IPS-18a (cell line): Measurements from ENCODE around the gene ASB13.
"Not testable (repeated sequence)": the region's sequence is repeated elsewhere in the genome, so short reads cannot be mapped to it uniquely, and the experiment has no call there.

Source experiments
- H3K27ac ChIP-seq: one replicate; pipeline ENCODE4 v1.5.1; 2013; ENCODE audit warnings: low read length
- H3K27me3 ChIP-seq: one replicate; pipeline ENCODE4 v1.6.1; 2013; ENCODE audit warnings: mild to moderate bottlenecking, low read length; ENCODE audit not compliant: control insufficient read depth, insufficient read depth
- H3K36me3 ChIP-seq: one replicate; pipeline ENCODE4 v1.6.1; 2013; ENCODE audit warnings: low read depth, low read length; ENCODE audit not compliant: control insufficient read depth
- H3K4me1 ChIP-seq: one replicate; pipeline ENCODE4 v1.6.1; 2013; ENCODE audit warnings: low read depth, low read length; ENCODE audit not compliant: control insufficient read depth
- H3K4me3 ChIP-seq: one replicate; pipeline ENCODE4 v1.5.1; 2013; ENCODE audit warnings: low read length
- H3K9ac ChIP-seq: one replicate; pipeline ENCODE4 v1.6.1; 2013; ENCODE audit warnings: mild to moderate bottlenecking, low read length, moderate library complexity
- H3K9me3 ChIP-seq: one replicate; pipeline ENCODE4 v1.6.1; 2013; ENCODE audit warnings: low read depth, low read length; ENCODE audit not compliant: control insufficient read depth

The ASB13 gene

GRCh38 chr10:5628451-5629302, 37.7 kb downstream of the ASB13 start:
- Histone ChIP-seq H3K27ac (no peak overlapping the region), H3K4me3 (no peak overlapping the region), H3K9me3 (no peaks in the 10 kb centered on the region), H3K27me3 (no peaks in the 10 kb centered on the region), H3K9ac (no peak overlapping the region), H3K36me3 (no peaks in the 10 kb centered on the region), H3K4me1 (no peaks in the 10 kb centered on the region)

GRCh38 chr10:5627486-5628044, 38.8 kb downstream of the ASB13 start:
- Histone ChIP-seq H3K9ac (no peak overlapping the region), H3K27me3 (no peaks in the 10 kb centered on the region), H3K9me3 (no peaks in the 10 kb centered on the region), H3K4me1 (no peaks in the 10 kb centered on the region), H3K4me3 (no peak overlapping the region), H3K27ac (no peak overlapping the region), H3K36me3 (no peaks in the 10 kb centered on the region)

- H3K4me1 ChIP-seq: no peaks in the 10 kb centered on the region
- H3K36me3 ChIP-seq: no peaks in the 10 kb centered on the region
- no peaks in the 10 kb centered on the region for H3K9me3 ChIP-seq
- no peak overlapping the region for H3K4me3 ChIP-seq
- no peak overlapping the region for H3K9ac ChIP-seq
- H3K27ac ChIP-seq: no peak overlapping the region
- H3K27me3 ChIP-seq: no peaks in the 10 kb centered on the region
Observed at GRCh38 chr10:5625992-5626777, 40.2 kb downstream of the ASB13 start.

GRCh38 chr10:5624701-5625100, 41.7 kb downstream of the ASB13 start:
- H3K4me1 ChIP-seq: no peaks in the 10 kb centered on the region
- H3K27me3 ChIP-seq: no peaks in the 10 kb centered on the region

DNA sequence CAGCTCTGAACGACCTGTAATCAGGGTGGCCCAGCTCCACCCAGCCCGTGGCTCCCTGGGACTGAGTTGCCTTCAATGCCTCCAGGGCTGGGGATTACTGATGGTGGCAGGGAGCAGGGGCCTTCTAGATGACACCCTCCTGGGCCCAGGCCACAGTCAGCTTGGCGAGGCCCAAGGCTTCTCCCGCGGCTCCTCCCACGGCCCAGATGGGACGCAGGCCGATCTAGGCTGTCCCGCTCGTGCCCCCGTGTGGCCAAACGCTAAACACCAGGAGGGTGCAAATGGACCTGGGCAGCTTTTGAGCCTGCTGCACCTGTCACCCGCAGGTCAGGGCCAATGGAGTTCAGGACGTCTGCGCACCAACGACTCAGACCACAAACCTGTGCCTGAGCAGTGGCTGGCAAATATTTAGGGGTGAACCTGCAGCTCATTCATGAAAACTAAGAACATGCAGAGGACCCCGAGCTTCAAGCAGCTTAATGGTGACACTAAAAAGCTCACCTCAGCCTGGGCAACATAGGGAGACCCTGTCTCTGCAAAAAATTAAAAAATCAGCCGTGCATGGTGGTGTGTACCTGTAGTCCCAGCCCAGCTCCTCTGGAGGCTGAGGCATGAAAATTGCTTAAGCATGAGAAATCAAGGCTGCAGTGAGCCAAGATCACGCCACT, 43.2 kb downstream of the ASB13 start:
- H3K27me3 ChIP-seq: no peaks in the 10 kb centered on the region
- no peak overlapping the region for H3K4me3 ChIP-seq
- H3K9me3 ChIP-seq: no peaks in the 10 kb centered on the region
- H3K27ac ChIP-seq: no peak overlapping the region
- H3K36me3 ChIP-seq: no peaks in the 10 kb centered on the region
- H3K4me1 ChIP-seq: no peaks in the 10 kb centered on the region
- H3K9ac ChIP-seq: no peak overlapping the region

More at GRCh38 chr10:5624701-5625100, 41.7 kb downstream of the ASB13 start:
- H3K9ac ChIP-seq: no peak overlapping the region
- no peak overlapping the region for H3K27ac ChIP-seq
- H3K36me3 ChIP-seq: no peaks in the 10 kb centered on the region
- H3K9me3 ChIP-seq: no peaks in the 10 kb centered on the region
- H3K4me3 ChIP-seq: no peak overlapping the region

- Histone ChIP-seq H3K9me3 (no peaks in the 10 kb centered on the region), H3K4me1 (no peaks in the 10 kb centered on the region), H3K27ac (no peak overlapping the region), H3K9ac (no peak overlapping the region), H3K36me3 (no peaks in the 10 kb centered on the region), H3K4me3 (no peak overlapping the region), H3K27me3 (no peaks in the 10 kb centered on the region)
Observed at GRCh38 chr10:5622186-5622960, 44.0 kb downstream of the ASB13 start.

GRCh38 chr10:5621371-5621770, 45.0 kb downstream of the ASB13 start:
- H3K4me3 ChIP-seq, H3K9ac ChIP-seq, H3K27ac ChIP-seq, H3K9me3 ChIP-seq, H3K36me3 ChIP-seq, H3K27me3 ChIP-seq, H3K4me1 ChIP-seq: not testable (repeated sequence)

DNA sequence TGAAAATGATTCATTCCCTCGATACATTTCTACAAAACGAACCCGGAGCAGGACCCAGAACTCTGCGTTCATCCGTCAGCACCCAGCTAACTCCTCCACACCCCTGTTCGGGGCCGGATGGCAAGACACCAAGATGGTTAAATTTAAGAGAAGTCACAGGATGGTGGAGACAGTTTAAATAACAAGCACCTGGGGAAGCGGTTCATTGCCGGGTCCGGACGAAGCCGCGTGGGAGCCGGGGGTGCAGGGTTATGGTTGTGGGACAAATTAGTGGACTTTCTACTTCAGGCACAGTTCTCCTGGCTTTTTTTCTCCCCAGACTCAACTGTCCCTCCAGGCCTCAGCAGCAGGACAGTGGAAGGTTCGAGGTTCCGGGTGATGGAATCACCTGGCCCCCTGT, 45.4 kb downstream of the ASB13 start:
- H3K4me3 ChIP-seq: no peak overlapping the region
- H3K4me1 ChIP-seq: no peaks in the 10 kb centered on the region
- H3K36me3 ChIP-seq: no peaks in the 10 kb centered on the region
- H3K9me3 ChIP-seq: no peaks in the 10 kb centered on the region
- no peaks in the 10 kb centered on the region for H3K27me3 ChIP-seq
- H3K9ac ChIP-seq: no peak overlapping the region
- H3K27ac ChIP-seq: no peak overlapping the region

GRCh38 chr10:5620223-5620721, 46.1 kb downstream of the ASB13 start:
- Histone ChIP-seq H3K9me3 (no peaks in the 10 kb centered on the region), H3K27ac (no peak overlapping the region), H3K4me1 (no peaks in the 10 kb centered on the region), H3K4me3 (no peak overlapping the region), H3K36me3 (no peaks in the 10 kb centered on the region), H3K27me3 (no peaks in the 10 kb centered on the region), H3K9ac (no peak overlapping the region)

DNA sequence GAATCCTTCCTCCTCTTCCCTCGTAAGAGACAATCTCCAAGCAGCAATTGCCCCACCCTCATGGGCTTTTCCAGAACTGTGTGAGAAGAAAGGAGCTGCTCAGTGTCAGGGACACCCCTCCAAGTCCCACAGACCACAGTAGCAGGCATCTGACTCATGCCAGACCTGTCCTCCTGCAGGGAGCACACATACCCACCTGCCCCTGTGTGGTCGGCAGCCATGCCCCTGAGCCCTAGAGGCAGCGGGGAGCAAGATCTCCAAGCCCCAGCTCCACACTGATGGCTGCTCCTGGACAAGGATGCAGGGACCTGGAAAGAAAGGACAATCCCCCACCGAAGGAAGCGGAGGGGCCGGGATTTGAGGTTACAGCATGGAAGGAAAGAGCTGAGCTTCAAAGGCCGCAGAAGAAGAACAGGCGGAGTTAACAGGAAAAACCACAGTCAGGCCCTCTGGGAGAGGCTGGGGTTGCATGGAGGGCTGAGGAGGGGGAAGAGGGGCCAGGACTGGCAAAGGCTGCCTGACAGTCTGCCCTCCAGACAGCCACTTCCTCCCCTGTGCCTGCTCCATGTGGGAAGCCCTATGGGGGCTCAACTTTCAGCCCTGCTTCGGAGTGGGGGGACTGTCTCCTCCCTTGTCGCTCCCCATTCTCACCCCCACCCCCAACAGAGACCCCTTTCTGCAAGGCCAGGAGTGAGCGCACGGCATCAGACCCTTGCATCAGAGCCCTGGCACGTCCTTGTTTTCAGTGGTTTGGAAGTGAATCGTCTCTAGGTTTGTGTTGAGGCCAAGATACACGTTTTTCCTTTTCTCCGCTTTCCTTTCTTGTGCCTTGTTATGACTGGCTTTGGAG, 46.8 kb downstream of the ASB13 start:
- H3K4me3 ChIP-seq: no peak overlapping the region
- H3K36me3 ChIP-seq: no peaks in the 10 kb centered on the region
- H3K27me3 ChIP-seq: no peaks in the 10 kb centered on the region
- H3K4me1 ChIP-seq: no peaks in the 10 kb centered on the region
- H3K9me3 ChIP-seq: no peaks in the 10 kb centered on the region
- H3K9ac ChIP-seq: no peak overlapping the region
- no peak overlapping the region for H3K27ac ChIP-seq
